HG03571 (cell line): ENCODE results near the gene MFSD6.
"Not testable (repeated sequence)": the region's sequence is repeated elsewhere in the genome, so short reads cannot be mapped to it uniquely, and the experiment has no call there.

ENCODE experiments used
- ATAC-seq: cut with Tn5 transposase; IDR thresholded peaks from one replicate; pipeline ENCODE4 v1.9.1; 2021; ENCODE audit not compliant: unreplicated experiment

MFSD6 gene

GRCh38 chr2:190405070-190405469, 3.1 kb upstream of the MFSD6 start:
- ATAC-seq: no peak

- no peak for ATAC-seq
Observed at GRCh38 chr2:190405995-190406394, 2.2 kb upstream of the MFSD6 start.

GRCh38 chr2:190406805-190407204, 1.4 kb upstream of the MFSD6 start:
- no peak for ATAC-seq

DNA sequence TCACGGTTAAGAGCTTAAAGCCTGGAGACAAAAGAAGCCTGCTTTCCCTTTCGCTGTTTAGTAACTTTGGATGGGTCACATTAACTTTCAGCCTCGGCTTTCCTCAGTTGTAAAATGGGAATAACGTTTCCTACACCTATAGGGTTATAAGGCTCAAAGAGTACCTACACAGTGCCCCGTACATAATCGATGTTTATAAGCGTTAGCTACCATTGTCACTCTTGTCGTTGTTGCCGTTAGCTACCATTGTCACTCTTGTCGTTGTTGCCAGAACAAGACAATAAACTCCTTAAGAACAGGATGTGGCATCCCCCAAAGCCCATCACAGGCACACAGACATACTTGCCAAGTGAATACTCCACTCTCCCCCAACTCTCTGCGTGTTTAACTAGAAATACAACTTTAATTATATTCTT, 901 bp upstream of the MFSD6 start:
- ATAC-seq: no peak

DNA sequence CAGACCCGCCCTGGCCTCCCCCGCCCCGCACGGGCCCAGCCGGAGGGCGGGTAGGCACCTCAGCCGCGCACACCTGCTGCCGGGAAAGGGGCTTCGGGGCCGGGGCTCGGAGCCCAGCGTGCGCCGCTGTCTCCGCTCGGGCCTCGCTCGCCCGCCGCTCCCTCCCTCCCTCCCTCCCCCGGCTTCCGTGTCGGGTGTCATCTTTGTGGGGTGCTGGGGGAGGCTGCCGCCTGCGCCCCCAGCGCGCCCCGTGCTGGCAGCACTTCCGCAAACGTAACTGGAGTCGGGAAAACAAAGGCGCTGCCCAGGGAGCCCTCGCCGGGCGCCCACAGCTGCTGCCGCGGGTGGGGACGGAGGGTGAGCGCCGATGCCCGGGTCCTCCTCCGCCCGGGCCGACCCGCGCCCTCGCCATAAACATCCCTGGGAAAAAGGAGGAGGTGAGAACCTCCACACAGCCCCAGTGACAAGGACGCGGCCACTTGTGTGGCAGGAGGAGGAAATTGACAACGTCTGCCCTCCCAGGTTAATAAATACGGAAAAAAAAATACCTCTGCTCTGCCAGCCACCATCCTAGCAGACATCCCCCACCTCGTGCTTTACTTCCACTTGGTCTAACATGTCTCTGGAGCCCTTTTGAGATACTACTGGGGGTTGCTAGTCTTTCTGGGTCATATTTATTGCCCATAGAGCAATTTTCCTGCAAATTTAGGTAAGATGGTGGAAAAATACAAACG, 550 bp downstream of the MFSD6 start:
- ATAC-seq: peak; percentile 59

DNA sequence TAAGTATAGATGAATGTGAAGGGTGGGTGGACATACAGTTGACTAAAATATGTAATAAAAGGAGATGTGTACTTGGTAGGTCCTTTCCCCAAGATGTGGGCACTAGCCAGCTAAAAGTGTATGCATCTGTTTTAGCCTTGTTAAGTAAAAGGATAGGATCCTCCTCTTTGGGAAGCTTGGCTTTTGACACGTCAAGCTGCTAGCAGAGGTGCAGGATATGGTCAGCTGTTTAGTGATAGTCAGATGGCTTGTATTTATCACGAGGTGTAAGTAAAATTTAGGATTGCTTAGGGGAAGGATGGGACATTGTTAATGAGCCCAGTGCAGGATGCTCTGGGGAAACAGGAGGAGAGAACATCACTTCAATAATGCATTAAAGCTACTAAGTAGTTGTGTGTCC, 1.5 kb downstream of the MFSD6 start:
- ATAC-seq: no peak

- ATAC-seq: no peak
Observed at GRCh38 chr2:190410166-190410565, 2.0 kb downstream of the MFSD6 start.

GRCh38 chr2:190412966-190413365, 4.8 kb downstream of the MFSD6 start:
- ATAC-seq: no peak

DNA sequence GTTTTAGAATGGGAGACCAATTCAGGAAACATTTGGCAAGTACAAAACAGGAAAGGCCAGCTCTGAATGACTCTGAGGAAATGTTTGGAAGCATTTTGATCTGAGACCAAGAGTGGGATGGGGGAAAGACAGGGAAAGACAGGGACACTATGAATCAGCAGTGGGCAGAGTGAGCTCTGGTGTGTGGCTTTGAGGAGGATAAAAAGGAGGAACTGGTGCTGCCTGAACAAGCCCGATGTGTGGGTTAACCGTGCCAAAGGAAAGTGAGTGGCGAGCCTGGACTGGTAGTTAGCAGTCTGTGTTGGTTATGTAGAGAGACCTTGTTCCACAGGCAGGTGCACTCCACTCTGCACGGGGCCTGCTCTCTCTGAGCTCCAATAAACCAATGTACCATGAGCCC, 5.3 kb downstream of the MFSD6 start:
- no peak for ATAC-seq

- no peak for ATAC-seq
Observed at GRCh38 chr2:190415251-190415650, 7.1 kb downstream of the MFSD6 start.

GRCh38 chr2:190415794-190416775, 7.9 kb downstream of the MFSD6 start:
- ATAC-seq: peak; percentile 64

DNA sequence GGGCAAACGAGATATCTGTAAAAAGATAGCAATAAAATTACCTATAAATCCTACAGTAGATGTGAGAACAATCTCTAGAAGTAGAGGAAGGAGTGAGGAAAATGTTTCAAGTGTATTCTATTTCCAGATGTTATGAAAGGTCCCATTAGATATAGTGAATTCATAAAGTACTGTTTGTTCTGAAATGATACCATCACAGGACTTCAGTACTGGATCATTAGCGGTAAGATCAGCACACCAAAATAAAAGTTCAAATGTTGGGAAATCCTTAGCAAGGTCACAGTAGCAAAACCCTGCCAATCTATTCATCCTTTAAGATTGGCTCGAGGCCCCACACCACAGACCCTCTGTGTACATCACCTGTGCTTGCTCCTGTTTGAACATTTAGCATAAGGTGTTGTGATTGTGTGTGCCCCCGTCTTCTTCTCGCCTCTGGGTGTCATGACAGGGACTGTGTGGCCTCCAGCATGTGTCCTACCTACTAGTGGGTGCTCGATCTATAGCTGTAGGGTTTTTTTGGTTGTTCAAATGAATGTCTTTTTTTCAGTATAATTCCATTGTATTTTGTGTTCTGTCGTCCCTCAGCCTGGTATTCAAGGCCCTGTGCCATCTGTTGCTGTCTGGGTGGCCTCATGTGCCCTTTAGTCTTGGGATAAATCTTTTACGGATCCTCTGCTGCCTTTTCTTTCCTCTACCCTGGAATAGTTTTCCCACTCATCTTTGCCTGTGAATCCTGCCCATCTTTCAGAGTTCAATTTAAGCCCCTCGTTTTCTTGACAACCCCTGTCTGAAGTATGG, 9.1 kb downstream of the MFSD6 start:
- no peak for ATAC-seq

GRCh38 chr2:190418727-190419126, 10.6 kb downstream of the MFSD6 start:
- no peak for ATAC-seq

- no peak for ATAC-seq
Observed at GRCh38 chr2:190420801-190421200, 12.6 kb downstream of the MFSD6 start.

GRCh38 chr2:190425221-190425866, 17.2 kb downstream of the MFSD6 start:
- no peak for ATAC-seq

GRCh38 chr2:190425883-190426658, 17.9 kb downstream of the MFSD6 start:
- no peak for ATAC-seq

DNA sequence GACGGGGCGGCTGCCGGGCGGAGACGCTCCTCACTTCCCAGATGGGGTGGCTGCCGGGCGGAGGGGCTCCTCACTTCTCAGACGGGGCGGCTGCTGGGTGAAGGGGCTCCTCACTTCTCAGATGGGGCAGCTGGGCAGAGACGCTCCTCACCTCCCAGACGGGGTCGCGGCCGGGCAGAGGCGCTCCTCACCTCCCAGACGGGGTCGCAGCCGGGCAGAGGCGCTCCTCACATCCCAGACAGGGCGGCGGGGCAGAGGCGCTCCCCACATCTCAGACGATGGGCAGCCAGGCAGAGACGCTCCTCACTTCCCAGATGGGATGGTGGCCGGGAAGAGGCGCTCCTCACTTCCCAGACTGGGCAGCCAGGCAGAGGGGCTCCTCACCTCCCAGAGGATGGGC, 22.7 kb downstream of the MFSD6 start:
- not testable (repeated sequence) for ATAC-seq

DNA sequence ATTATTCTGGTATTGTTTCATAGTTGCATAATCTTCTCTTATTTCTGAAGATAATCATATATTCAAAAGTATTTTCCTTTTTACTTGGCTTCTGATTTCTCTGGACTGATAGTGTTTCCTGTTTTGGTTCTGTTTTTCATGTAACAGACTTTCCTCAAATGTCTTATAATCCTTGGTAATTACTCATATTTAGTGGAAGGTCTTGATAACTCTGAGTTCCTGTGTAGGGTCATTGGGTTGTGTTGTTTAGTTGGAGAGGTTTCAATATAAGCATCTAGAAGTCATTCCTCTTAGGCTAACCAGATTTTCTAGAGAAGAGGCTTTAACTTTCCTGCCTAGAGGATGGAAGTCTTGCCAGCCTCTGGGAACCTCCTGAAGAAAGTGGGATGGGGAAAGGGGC, 23.8 kb downstream of the MFSD6 start:
- ATAC-seq: no peak

DNA sequence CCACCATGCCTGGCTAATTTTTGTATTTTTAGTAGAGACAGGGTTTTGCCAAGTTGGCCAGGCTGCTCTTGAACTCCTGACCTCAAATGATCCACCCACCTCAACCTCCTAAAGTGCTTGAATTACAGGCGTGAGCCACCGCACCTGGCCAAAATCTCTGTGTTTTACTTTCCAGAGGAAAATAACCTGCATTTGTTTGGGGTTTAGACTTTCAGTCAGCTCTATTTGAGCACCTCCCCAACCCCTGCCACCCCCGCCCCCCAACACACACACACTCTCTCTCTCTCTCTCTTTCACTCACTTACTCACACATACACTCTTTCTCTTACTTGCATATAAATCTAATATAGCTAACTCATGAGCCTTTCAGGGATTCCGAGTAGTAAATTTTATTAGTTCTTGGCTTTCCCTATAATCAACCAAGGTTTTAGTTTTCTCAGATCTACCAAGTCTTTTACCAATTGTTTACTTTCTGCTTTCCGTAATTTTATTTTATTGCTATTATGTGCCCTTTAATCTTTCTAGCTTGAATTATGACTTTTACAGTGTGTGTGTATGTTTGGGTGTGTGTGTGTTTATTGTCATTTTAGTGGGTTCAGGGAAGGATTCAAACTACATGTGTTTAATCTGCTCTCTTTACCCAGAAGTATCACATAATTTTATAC, 24.5 kb downstream of the MFSD6 start:
- no peak for ATAC-seq
